ENCODE results near the gene SERPINA6.

The SERPINA6 gene

GRCh38 chr14:94365624-94366023 is 42.5 kb upstream of the SERPINA6 start:
- H3K4me3 ChIP-seq, result no peak overlapping the region
- no peak for TF ChIP-seq Cebpa-rat (IDR thresholded peaks at IDR 0.05)
- no peaks in the 10 kb centered on the region for H3K27me3 ChIP-seq
- H4K20me1 ChIP-seq, result no peaks in the 10 kb centered on the region
- H3K9ac ChIP-seq, result no peak overlapping the region
- H3K4me1 ChIP-seq, result peaks cover 6% of the 10 kb centered on the region; the same call in 1 of the 2 replicates
- H3K4me2 ChIP-seq, result no peak overlapping the region
- no peaks in the 10 kb centered on the region for H3K36me3 ChIP-seq
- no peak overlapping the region for H3K27ac ChIP-seq
- H3K9me3 ChIP-seq, result no peaks in the 10 kb centered on the region

GRCh38 chr14:94364964-94365363 is 41.8 kb upstream of the SERPINA6 start:
- Histone ChIP-seq H4K20me1 (no peaks in the 10 kb centered on the region), H3K9ac (no peak overlapping the region), H3K9me3 (no peaks in the 10 kb centered on the region), H3K4me1 (peaks cover 6% of the 10 kb centered on the region; the same call in 1 of the 2 replicates), H3K4me2 (no peak overlapping the region), H3K27ac (no peak overlapping the region), H3K4me3 (no peak overlapping the region), H3K27me3 (no peaks in the 10 kb centered on the region), H3K36me3 (no peaks in the 10 kb centered on the region)
- no peak for TF ChIP-seq Cebpa-rat (IDR thresholded peaks at IDR 0.05)

GRCh38 chr14:94364037-94364436 is 40.9 kb upstream of the SERPINA6 start:
- Histone ChIP-seq H3K36me3 (no peaks in the 10 kb centered on the region), H3K27me3 (no peaks in the 10 kb centered on the region), H3K27ac (no peak overlapping the region), H3K9me3 (no peaks in the 10 kb centered on the region), H3K4me3 (no peak overlapping the region), H4K20me1 (no peaks in the 10 kb centered on the region), H3K4me1 (peaks cover 6% of the 10 kb centered on the region; the same call in 1 of the 2 replicates), H3K4me2 (no peak overlapping the region), H3K9ac (no peak overlapping the region)
- TF ChIP-seq Cebpa-rat (IDR thresholded peaks at IDR 0.05), result no peak

DNA sequence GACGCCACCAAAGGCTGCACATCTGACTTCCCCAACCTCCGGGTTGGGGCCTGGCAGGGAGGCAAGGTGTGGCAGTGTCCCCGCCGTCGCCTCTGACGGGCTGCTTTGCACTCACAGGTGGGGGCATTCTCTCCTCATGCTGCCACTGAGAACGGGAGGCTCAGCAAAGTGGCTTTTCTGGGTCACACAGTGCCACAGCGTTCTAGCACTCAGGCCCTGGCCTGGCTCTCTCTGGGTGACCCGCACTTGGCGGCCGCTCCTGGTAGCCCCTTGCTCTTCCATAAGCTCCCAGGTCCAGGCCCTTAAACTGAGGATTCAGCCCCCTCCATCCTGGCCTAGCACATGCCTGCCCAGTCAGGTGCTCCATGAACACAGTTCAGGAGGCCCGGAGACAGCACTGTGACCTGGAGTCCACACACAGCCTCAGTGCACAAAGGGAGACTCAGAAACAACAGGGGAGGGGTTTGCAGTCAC is 40.1 kb upstream of the SERPINA6 start:
- Histone ChIP-seq H4K20me1 (no peaks in the 10 kb centered on the region), H3K9me3 (no peaks in the 10 kb centered on the region), H3K4me1 (peaks cover 6% of the 10 kb centered on the region; the same call in 1 of the 2 replicates), H3K36me3 (no peaks in the 10 kb centered on the region), H3K4me2 (no peak overlapping the region), H3K27me3 (no peaks in the 10 kb centered on the region), H3K9ac (no peak overlapping the region), H3K27ac (no peak overlapping the region), H3K4me3 (no peak overlapping the region)
- TF ChIP-seq Cebpa-rat (IDR thresholded peaks at IDR 0.05), result no peak

GRCh38 chr14:94362614-94363133 is 39.5 kb upstream of the SERPINA6 start:
- TF ChIP-seq Cebpa-rat (IDR thresholded peaks at IDR 0.05), result no peak
- H3K4me3 ChIP-seq, result no peak overlapping the region
- no peaks in the 10 kb centered on the region for H3K27me3 ChIP-seq

DNA sequence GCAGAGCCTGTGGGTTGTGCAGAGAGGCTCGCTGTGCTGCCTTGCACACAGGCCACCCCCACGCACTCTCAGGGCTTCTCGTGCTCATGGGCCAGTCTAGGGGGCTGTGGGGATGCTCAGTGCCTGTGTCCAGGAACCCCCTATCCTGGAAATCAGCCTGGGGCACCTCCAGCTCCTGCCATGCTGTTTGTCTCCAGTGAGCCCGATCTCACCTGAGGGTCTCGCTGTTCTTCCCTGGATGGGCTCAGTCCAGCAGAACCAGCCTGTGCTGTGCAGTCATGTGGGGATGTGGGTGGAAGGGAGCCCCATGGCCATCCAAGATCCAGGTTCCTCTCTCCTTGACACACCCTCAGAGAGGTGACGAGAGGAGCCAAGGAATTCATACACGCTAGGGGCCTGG is 38.5 kb upstream of the SERPINA6 start:
- no peaks in the 10 kb centered on the region for H3K9me3 ChIP-seq
- no peak overlapping the region for H3K4me3 ChIP-seq

More at GRCh38 chr14:94362614-94363133, 39.5 kb upstream of the SERPINA6 start:
- Histone ChIP-seq H3K9me3 (no peaks in the 10 kb centered on the region), H3K36me3 (no peaks in the 10 kb centered on the region), H4K20me1 (no peaks in the 10 kb centered on the region), H3K9ac (no peak overlapping the region), H3K27ac (no peak overlapping the region), H3K4me2 (no peak overlapping the region), H3K4me1 (peaks cover 6% of the 10 kb centered on the region; the same call in 1 of the 2 replicates)

GRCh38 chr14:94360945-94361565 is 37.9 kb upstream of the SERPINA6 start:
- no peaks in the 10 kb centered on the region for H4K20me1 ChIP-seq
- no peaks in the 10 kb centered on the region for H3K4me1 ChIP-seq
- no peak for TF ChIP-seq Cebpa-rat (IDR thresholded peaks at IDR 0.05)
- no peaks in the 10 kb centered on the region for H3K9me3 ChIP-seq
- no peak overlapping the region for H3K4me2 ChIP-seq
- no peak overlapping the region for H3K27ac ChIP-seq
- no peaks in the 10 kb centered on the region for H3K36me3 ChIP-seq
- no peak overlapping the region for H3K4me3 ChIP-seq
- no peaks in the 10 kb centered on the region for H3K27me3 ChIP-seq
- no peak overlapping the region for H3K9ac ChIP-seq

More for the DNA sequence above, 38.5 kb upstream of the SERPINA6 start:
- Histone ChIP-seq H3K4me1 (no peaks in the 10 kb centered on the region), H3K36me3 (no peaks in the 10 kb centered on the region), H3K9ac (no peak overlapping the region), H3K27ac (no peak overlapping the region), H3K27me3 (no peaks in the 10 kb centered on the region), H3K4me2 (no peak overlapping the region), H4K20me1 (no peaks in the 10 kb centered on the region)
- TF ChIP-seq Cebpa-rat (IDR thresholded peaks at IDR 0.05), result no peak

GRCh38 chr14:94357166-94357565 is 34.0 kb upstream of the SERPINA6 start:
- H3K27me3 ChIP-seq, result no peaks in the 10 kb centered on the region
- no peak overlapping the region for H3K4me2 ChIP-seq
- no peak for TF ChIP-seq Cebpa-rat (IDR thresholded peaks at IDR 0.05)
- no peaks in the 10 kb centered on the region for H3K36me3 ChIP-seq
- no peak overlapping the region for H3K27ac ChIP-seq
- no peaks in the 10 kb centered on the region for H3K4me1 ChIP-seq
- peaks cover 4% of the 10 kb centered on the region; the same call in 1 of the 2 replicates for H3K9me3 ChIP-seq
- H3K4me3 ChIP-seq, result no peak overlapping the region
- H4K20me1 ChIP-seq, result no peaks in the 10 kb centered on the region
- no peak overlapping the region for H3K9ac ChIP-seq

DNA sequence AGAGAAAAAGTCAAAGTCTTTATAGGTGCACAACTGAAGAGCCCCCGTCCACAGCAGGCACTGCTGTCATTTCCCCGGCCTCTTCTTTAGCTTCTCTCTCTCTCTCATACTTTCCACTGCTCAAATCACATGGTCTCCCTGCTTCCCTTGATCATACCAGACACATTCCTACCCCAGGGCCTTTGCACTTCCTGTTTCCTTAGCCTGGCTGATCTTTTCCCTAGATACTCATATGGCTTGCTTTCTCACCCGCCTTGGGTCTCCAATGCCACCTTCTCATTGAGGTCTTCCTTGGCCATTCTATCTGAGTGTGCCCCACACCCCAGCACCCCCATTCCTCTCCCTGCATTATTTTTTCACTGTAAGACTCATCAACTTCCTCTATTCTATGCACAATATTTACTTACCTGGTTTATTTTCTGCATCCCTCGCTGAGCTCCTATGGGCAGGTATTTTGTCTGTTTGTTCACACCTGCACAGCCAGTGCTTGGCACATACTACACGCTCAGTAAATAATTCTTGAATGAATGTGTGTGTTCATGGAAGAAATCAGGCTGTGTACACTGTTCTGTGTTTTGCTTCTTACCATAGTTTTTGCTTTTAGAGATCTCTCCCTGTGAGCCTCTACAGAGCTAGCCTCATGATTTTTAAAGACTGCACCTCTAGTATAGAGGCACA is 33.4 kb upstream of the SERPINA6 start:
- Histone ChIP-seq H3K4me3 (no peak overlapping the region), H3K27me3 (no peaks in the 10 kb centered on the region), H3K9ac (no peak overlapping the region), H3K27ac (no peak overlapping the region), H3K4me2 (no peak overlapping the region), H3K36me3 (no peaks in the 10 kb centered on the region), H3K4me1 (no peaks in the 10 kb centered on the region), H4K20me1 (no peaks in the 10 kb centered on the region), H3K9me3 (peaks cover 4% of the 10 kb centered on the region; the same call in 1 of the 2 replicates)
- TF ChIP-seq Cebpa-rat (IDR thresholded peaks at IDR 0.05), result no peak

- Histone ChIP-seq H3K4me1 (no peaks in the 10 kb centered on the region), H3K27ac (no peak overlapping the region), H3K36me3 (no peaks in the 10 kb centered on the region), H3K9ac (no peak overlapping the region), H4K20me1 (no peaks in the 10 kb centered on the region), H3K4me3 (no peak overlapping the region), H3K4me2 (no peak overlapping the region), H3K27me3 (no peaks in the 10 kb centered on the region), H3K9me3 (peaks cover 4% of the 10 kb centered on the region; the same call in 1 of the 2 replicates)
- TF ChIP-seq Cebpa-rat (IDR thresholded peaks at IDR 0.05), result no peak
Measured at GRCh38 chr14:94355191-94355794, 32.2 kb upstream of the SERPINA6 start.
